WTC11 (cell line): ENCODE measurements around the gene PIM1. TPM values are rescaled to one million over a fixed set of nuclear protein-coding genes. Genes with fewer than 3 reads are reported as not detected.

Source experiments
- ATAC-seq: fragments of 200-7000 bp; cut with Tn5 transposase; 2 replicates; pipeline ENCODE4 v1.10.0; 2021; ENCODE audit warnings: mild to moderate bottlenecking, moderate library complexity
- CTCF ChIA-PET: fragments of 300-600 bp; sonication (Branson Sonifier 250); formaldehyde crosslinking; loops from one replicate; lab custom pipeline; 2021; ENCODE audit warnings: antibody characterized with exemption; lab: Charles Lee
- POLR2A ChIA-PET: fragments of 350-600 bp; sonication (Branson Sonifier 250); formaldehyde crosslinking; loops from one replicate; lab custom pipeline; 2021; ENCODE audit warnings: antibody characterized with exemption; lab: Charles Lee
- DNase-seq: peaks from one replicate; pipeline ENCODE4 v3.0.0; 2021; ENCODE audit warnings: low spot score
- H3K27ac Mint-ChIP-seq: 2 replicates; pipeline ENCODE4 v1.8.0; 2021; ENCODE audit warnings: mixed read lengths
- H3K27me3 Mint-ChIP-seq: 2 replicates; pipeline ENCODE4 v1.8.0; 2021; ENCODE audit warnings: low read depth, mild to moderate bottlenecking, moderate library complexity, mixed read lengths
- H3K36me3 Mint-ChIP-seq: 2 replicates; pipeline ENCODE4 v1.8.0; 2021; ENCODE audit warnings: mixed read lengths
- H3K4me1 Mint-ChIP-seq: 2 replicates; pipeline ENCODE4 v1.8.0; 2022; ENCODE audit warnings: mixed read lengths
- H3K4me3 Mint-ChIP-seq: 2 replicates; pipeline ENCODE4 v1.8.0; 2021; ENCODE audit warnings: mild to moderate bottlenecking, moderate library complexity, mixed read lengths
- H3K9me3 Mint-ChIP-seq: 2 replicates; pipeline ENCODE4 v1.8.0; 2021; ENCODE audit warnings: mixed read lengths
- FOXK1 ChIP-seq: sonication (generic); formaldehyde crosslinking; IDR thresholded peaks from 2 replicates; pipeline ENCODE4 v1.8.0; 2022; ENCODE audit warnings: mild to moderate bottlenecking, moderate library complexity, missing genetic modification reagents
- GRHL2 ChIP-seq: fragments of 250-450 bp; sonication (Bioruptor Pico); IDR thresholded peaks from 2 replicates; pipeline ENCODE4 v1.8.0; 2022; ENCODE audit warnings: mild to moderate bottlenecking, moderate library complexity; ENCODE audit not compliant: insufficient replicate concordance, severe bottlenecking
- KAT7 ChIP-seq: sonication (generic); formaldehyde crosslinking; IDR thresholded peaks from 2 replicates; pipeline ENCODE4 v1.8.1; 2023; ENCODE audit warnings: missing genetic modification reagents, mild to moderate bottlenecking, borderline replicate concordance
- RORB ChIP-seq: fragments of 250-450 bp; sonication (Bioruptor Pico); IDR thresholded peaks from 2 replicates; pipeline ENCODE4 v1.9.0; 2021; ENCODE audit warnings: mild to moderate bottlenecking
- SMAD4 ChIP-seq: sonication (generic); formaldehyde crosslinking; IDR thresholded peaks from 2 replicates; pipeline ENCODE4 v1.8.0; 2022; ENCODE audit warnings: mild to moderate bottlenecking, missing genetic modification reagents
- SOX15 ChIP-seq: fragments of 250-450 bp; sonication (Bioruptor Pico); IDR thresholded peaks from 2 replicates; pipeline ENCODE4 v1.9.0; 2021; ENCODE audit warnings: mild to moderate bottlenecking
- TEAD1 ChIP-seq: sonication (generic); formaldehyde crosslinking; IDR thresholded peaks from 2 replicates; pipeline ENCODE4 v1.8.0; 2022; ENCODE audit warnings: mild to moderate bottlenecking, missing genetic modification reagents
- TEAD4 ChIP-seq: sonication (generic); formaldehyde crosslinking; IDR thresholded peaks from 2 replicates; pipeline ENCODE4 v1.8.0; 2022; ENCODE audit warnings: mild to moderate bottlenecking, missing genetic modification reagents
- TP53 ChIP-seq: sonication (generic); formaldehyde crosslinking; IDR thresholded peaks from 2 replicates; pipeline ENCODE4 v1.8.1; 2023; ENCODE audit warnings: mild to moderate bottlenecking, missing genetic modification reagents
- ZNF219 ChIP-seq: sonication (generic); formaldehyde crosslinking; IDR thresholded peaks from 2 replicates; pipeline ENCODE4 v1.8.0; 2023; ENCODE audit warnings: missing genetic modification reagents, mild to moderate bottlenecking, borderline replicate concordance
- ZNF263 ChIP-seq: sonication (generic); formaldehyde crosslinking; IDR thresholded peaks from 2 replicates; pipeline ENCODE4 v1.8.1; 2022; ENCODE audit warnings: low read depth, mild to moderate bottlenecking, moderate library complexity, missing genetic modification reagents
- ZNF396 ChIP-seq: fragments of 250-450 bp; sonication (Bioruptor Pico); IDR thresholded peaks from 2 replicates; pipeline ENCODE4 v1.8.0; 2021; ENCODE audit warnings: mild to moderate bottlenecking, moderate library complexity, borderline replicate concordance
- total RNA-seq: library from RNA; stranded (reverse); gene quantifications from 3 replicates; pipeline ENCODE4 v1.2.3, GENCODE V29; 2021
- TF ChIP-seq, protein P1 (sequence below): sonication (generic); formaldehyde crosslinking; conservative IDR thresholded peaks from 2 replicates; pipeline ENCODE4 v1.8.1; 2023; ENCODE audit warnings: mild to moderate bottlenecking, low read depth, missing genetic modification reagents, moderate library complexity
- TF ChIP-seq, protein P2 (sequence below): fragments of 250-450 bp; sonication (Bioruptor Pico); conservative IDR thresholded peaks from 2 replicates; pipeline ENCODE4 v1.9.0; 2021; ENCODE audit warnings: mild to moderate bottlenecking
- TF ChIP-seq, protein P3 (sequence below): sonication (generic); formaldehyde crosslinking; IDR thresholded peaks from 2 replicates; pipeline ENCODE4 v1.8.1; 2023; ENCODE audit warnings: mild to moderate bottlenecking, missing genetic modification reagents, moderate library complexity
- TF ChIP-seq, protein P4 (sequence below): sonication (generic); formaldehyde crosslinking; IDR thresholded peaks from 2 replicates; pipeline ENCODE4 v1.8.1; 2023; ENCODE audit warnings: mild to moderate bottlenecking, missing genetic modification reagents, borderline replicate concordance
- TF ChIP-seq, protein P5 (sequence below): sonication (generic); formaldehyde crosslinking; IDR thresholded peaks from 2 replicates; pipeline ENCODE4 v1.8.0; 2022; ENCODE audit warnings: missing genetic modification reagents
- TF ChIP-seq, protein P6 (sequence below): sonication (generic); formaldehyde crosslinking; IDR thresholded peaks from 2 replicates; pipeline ENCODE4 v1.8.1; 2022; ENCODE audit warnings: mild to moderate bottlenecking, moderate library complexity, missing genetic modification reagents
- TF ChIP-seq, protein P7 (sequence below): fragments of 200-600 bp; IDR thresholded peaks from 2 replicates; pipeline ENCODE4 v1.8.0; 2022; ENCODE audit warnings: antibody characterized with exemption

PIM1 gene
- total RNA-seq, 1 experiment from 2014 or later = 64.7 TPM

DNA sequence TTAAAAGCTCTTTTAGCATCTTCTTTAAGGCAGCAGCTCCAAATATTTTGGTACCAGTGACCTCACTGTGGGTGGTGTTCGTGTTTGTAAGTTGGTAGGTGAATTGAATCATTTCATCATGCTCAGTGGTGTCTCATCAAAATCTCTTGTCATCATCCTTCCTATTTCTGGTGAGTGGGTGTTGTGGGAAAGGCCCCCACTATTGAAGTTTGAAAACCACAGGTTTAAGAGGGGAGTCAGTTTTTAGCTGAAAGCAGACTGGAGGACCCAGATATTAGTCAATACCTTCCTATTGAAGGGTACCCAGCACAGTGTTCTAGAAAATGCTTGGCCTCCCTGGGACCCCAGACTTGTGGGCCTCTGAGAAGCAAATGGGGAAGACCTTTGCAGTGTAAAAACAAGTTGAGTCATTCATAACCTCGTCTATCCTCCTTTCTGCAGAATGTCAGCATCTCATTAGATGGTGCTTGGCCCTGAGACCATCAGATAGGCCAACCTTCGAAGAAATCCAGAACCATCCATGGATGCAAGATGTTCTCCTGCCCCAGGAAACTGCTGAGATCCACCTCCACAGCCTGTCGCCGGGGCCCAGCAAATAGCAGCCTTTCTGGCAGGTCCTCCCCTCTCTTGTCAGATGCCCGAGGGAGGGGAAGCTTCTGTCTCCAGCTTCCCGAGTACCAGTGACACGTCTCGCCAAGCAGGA, 3.7 kb downstream of the PIM1 start:
- no peak for ATAC-seq
- POLR2A ChIA-PET = interaction anchor here (0.9 kb wide), 1 partner anchor 36 kb away, joined by 4 read pairs; no protein-coding TSS in a partner anchor
- Mint-ChIP-seq H3K4me3 (peak overlapping the region; percentile 46), H3K27me3 (no peaks in the 10 kb centered on the region), H3K36me3 (peaks cover 47% of the 10 kb centered on the region), H3K4me1 (peaks cover 36% of the 10 kb centered on the region), H3K9me3 (no peaks in the 10 kb centered on the region), H3K27ac (peak overlapping the region; percentile 85)
- CTCF ChIA-PET = interaction anchor here (5.0 kb wide), 1 partner anchor 70 kb away, joined by 37 read pairs; no protein-coding TSS in a partner anchor
- DNase-seq = no peak
- TF ChIP-seq TP53 (CRISPR knock-in tag) (no peak), SMAD4 (CRISPR knock-in tag) (no peak), ZNF396 (CRISPR knock-in tag) (no peak), ZNF263 (no peak), TEAD1 (CRISPR knock-in tag) (no peak), KAT7 (CRISPR knock-in tag) (no peak), FOXK1 (CRISPR knock-in tag) (no peak), TEAD4 (CRISPR knock-in tag) (no peak), RORB (no peak), ZNF219 (no peak), SOX15 (CRISPR knock-in tag) (no peak), GRHL2 (CRISPR knock-in tag) (no peak)
- TF ChIP-seq, protein P1, sequence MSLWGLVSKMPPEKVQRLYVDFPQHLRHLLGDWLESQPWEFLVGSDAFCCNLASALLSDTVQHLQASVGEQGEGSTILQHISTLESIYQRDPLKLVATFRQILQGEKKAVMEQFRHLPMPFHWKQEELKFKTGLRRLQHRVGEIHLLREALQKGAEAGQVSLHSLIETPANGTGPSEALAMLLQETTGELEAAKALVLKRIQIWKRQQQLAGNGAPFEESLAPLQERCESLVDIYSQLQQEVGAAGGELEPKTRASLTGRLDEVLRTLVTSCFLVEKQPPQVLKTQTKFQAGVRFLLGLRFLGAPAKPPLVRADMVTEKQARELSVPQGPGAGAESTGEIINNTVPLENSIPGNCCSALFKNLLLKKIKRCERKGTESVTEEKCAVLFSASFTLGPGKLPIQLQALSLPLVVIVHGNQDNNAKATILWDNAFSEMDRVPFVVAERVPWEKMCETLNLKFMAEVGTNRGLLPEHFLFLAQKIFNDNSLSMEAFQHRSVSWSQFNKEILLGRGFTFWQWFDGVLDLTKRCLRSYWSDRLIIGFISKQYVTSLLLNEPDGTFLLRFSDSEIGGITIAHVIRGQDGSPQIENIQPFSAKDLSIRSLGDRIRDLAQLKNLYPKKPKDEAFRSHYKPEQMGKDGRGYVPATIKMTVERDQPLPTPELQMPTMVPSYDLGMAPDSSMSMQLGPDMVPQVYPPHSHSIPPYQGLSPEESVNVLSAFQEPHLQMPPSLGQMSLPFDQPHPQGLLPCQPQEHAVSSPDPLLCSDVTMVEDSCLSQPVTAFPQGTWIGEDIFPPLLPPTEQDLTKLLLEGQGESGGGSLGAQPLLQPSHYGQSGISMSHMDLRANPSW (CRISPR knock-in tag) = no peak
- TF ChIP-seq, protein P2, sequence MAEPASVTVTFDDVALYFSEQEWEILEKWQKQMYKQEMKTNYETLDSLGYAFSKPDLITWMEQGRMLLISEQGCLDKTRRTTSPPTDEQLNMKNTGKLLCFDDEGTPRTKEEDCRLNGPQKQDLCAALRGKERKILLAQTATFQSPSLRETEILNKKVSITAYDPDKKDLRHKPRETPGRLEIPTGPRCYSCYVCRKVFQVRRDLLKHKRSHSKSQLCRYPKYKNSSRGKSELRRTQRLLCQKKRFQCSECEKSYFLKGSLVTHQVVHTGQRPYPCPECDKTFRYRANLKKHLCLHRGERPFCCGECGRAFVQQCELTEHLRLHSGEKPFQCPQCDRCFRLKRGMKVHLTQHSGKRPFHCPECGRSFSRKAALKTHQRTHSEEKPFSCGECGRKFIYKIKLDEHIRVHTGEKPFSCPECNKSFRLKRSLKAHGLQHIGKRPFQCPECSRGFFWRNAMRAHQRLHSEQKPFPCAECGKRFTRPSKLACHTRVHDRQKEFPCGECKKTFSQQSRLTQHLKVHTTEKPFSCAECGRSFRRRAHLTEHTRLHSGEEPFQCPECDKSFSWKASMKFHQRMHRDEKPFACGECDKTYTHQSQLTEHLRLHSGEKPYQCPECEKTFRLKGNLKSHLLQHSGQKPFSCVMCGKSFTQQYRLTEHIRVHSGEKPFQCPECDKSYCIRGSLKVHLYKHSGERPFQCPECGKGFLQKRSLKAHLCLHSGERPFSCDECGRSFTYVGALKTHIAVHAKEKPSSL (CRISPR knock-in tag) = no peak
- TF ChIP-seq, protein P3, sequence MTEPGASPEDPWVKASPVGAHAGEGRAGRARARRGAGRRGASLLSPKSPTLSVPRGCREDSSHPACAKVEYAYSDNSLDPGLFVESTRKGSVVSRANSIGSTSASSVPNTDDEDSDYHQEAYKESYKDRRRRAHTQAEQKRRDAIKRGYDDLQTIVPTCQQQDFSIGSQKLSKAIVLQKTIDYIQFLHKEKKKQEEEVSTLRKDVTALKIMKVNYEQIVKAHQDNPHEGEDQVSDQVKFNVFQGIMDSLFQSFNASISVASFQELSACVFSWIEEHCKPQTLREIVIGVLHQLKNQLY (CRISPR knock-in tag) = no peak
- TF ChIP-seq, protein P4, sequence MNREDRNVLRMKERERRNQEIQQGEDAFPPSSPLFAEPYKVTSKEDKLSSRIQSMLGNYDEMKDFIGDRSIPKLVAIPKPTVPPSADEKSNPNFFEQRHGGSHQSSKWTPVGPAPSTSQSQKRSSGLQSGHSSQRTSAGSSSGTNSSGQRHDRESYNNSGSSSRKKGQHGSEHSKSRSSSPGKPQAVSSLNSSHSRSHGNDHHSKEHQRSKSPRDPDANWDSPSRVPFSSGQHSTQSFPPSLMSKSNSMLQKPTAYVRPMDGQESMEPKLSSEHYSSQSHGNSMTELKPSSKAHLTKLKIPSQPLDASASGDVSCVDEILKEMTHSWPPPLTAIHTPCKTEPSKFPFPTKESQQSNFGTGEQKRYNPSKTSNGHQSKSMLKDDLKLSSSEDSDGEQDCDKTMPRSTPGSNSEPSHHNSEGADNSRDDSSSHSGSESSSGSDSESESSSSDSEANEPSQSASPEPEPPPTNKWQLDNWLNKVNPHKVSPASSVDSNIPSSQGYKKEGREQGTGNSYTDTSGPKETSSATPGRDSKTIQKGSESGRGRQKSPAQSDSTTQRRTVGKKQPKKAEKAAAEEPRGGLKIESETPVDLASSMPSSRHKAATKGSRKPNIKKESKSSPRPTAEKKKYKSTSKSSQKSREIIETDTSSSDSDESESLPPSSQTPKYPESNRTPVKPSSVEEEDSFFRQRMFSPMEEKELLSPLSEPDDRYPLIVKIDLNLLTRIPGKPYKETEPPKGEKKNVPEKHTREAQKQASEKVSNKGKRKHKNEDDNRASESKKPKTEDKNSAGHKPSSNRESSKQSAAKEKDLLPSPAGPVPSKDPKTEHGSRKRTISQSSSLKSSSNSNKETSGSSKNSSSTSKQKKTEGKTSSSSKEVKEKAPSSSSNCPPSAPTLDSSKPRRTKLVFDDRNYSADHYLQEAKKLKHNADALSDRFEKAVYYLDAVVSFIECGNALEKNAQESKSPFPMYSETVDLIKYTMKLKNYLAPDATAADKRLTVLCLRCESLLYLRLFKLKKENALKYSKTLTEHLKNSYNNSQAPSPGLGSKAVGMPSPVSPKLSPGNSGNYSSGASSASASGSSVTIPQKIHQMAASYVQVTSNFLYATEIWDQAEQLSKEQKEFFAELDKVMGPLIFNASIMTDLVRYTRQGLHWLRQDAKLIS (CRISPR knock-in tag) = no peak
- TF ChIP-seq, protein P5, sequence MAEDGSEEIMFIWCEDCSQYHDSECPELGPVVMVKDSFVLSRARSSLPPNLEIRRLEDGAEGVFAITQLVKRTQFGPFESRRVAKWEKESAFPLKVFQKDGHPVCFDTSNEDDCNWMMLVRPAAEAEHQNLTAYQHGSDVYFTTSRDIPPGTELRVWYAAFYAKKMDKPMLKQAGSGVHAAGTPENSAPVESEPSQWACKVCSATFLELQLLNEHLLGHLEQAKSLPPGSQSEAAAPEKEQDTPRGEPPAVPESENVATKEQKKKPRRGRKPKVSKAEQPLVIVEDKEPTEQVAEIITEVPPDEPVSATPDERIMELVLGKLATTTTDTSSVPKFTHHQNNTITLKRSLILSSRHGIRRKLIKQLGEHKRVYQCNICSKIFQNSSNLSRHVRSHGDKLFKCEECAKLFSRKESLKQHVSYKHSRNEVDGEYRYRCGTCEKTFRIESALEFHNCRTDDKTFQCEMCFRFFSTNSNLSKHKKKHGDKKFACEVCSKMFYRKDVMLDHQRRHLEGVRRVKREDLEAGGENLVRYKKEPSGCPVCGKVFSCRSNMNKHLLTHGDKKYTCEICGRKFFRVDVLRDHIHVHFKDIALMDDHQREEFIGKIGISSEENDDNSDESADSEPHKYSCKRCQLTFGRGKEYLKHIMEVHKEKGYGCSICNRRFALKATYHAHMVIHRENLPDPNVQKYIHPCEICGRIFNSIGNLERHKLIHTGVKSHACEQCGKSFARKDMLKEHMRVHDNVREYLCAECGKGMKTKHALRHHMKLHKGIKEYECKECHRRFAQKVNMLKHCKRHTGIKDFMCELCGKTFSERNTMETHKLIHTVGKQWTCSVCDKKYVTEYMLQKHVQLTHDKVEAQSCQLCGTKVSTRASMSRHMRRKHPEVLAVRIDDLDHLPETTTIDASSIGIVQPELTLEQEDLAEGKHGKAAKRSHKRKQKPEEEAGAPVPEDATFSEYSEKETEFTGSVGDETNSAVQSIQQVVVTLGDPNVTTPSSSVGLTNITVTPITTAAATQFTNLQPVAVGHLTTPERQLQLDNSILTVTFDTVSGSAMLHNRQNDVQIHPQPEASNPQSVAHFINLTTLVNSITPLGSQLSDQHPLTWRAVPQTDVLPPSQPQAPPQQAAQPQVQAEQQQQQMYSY = no peak
- TF ChIP-seq, protein P6, sequence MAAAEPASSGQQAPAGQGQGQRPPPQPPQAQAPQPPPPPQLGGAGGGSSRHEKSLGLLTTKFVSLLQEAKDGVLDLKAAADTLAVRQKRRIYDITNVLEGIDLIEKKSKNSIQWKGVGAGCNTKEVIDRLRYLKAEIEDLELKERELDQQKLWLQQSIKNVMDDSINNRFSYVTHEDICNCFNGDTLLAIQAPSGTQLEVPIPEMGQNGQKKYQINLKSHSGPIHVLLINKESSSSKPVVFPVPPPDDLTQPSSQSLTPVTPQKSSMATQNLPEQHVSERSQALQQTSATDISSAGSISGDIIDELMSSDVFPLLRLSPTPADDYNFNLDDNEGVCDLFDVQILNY (CRISPR knock-in tag) = no peak
- TF ChIP-seq, protein P7, sequence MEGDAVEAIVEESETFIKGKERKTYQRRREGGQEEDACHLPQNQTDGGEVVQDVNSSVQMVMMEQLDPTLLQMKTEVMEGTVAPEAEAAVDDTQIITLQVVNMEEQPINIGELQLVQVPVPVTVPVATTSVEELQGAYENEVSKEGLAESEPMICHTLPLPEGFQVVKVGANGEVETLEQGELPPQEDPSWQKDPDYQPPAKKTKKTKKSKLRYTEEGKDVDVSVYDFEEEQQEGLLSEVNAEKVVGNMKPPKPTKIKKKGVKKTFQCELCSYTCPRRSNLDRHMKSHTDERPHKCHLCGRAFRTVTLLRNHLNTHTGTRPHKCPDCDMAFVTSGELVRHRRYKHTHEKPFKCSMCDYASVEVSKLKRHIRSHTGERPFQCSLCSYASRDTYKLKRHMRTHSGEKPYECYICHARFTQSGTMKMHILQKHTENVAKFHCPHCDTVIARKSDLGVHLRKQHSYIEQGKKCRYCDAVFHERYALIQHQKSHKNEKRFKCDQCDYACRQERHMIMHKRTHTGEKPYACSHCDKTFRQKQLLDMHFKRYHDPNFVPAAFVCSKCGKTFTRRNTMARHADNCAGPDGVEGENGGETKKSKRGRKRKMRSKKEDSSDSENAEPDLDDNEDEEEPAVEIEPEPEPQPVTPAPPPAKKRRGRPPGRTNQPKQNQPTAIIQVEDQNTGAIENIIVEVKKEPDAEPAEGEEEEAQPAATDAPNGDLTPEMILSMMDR = no peak
